GM10248 (cell line): ENCODE results near the gene LRP6.

ENCODE experiments used
- CTCF ChIA-PET: fragments of 300-600 bp; sonication (Branson Sonifier 250); formaldehyde crosslinking; extraction: SDS; loops from one replicate; lab custom pipeline; 2021; ENCODE audit warnings: antibody characterized with exemption; lab: Yijun Ruan, JAX
- POLR2A ChIA-PET: fragments of 350-650 bp; sonication (Branson Sonifier 250); formaldehyde crosslinking; extraction: SDS; loops from one replicate; lab custom pipeline; 2020; ENCODE audit warnings: antibody characterized with exemption; lab: Yijun Ruan, JAX
- DNase-seq: peaks from one replicate; pipeline ENCODE4 v3.0.0; 2012; ENCODE audit errors: extremely low spot score
- CTCF ChIP-seq: IDR thresholded peaks from 2 replicates; pipeline ENCODE4 v1.5.1; 2012; ENCODE audit warnings: mild to moderate bottlenecking, low read depth; ENCODE audit errors: extremely low read depth, missing control alignments, control extremely low read depth

Gene LRP6

GRCh38 chr12:12197128-12197527 lies 69.7 kb downstream of the LRP6 start:
- POLR2A ChIA-PET, result no interaction called here
- DNase-seq, result no peak
- CTCF ChIA-PET, result no interaction called here
- no peak for TF ChIP-seq CTCF

- CTCF ChIA-PET, result interaction anchor here (1.3 kb wide), 1 partner anchor 113 kb away, joined by 3 read pairs; no protein-coding TSS in a partner anchor
- no peak for TF ChIP-seq CTCF
Observed at GRCh38 chr12:12195516-12195915, 71.3 kb downstream of the LRP6 start.

GRCh38 chr12:12195081-12195480 lies 71.8 kb downstream of the LRP6 start:
- CTCF ChIA-PET, result no interaction called here
- POLR2A ChIA-PET, result no interaction called here
- no peak for DNase-seq
- no peak for TF ChIP-seq CTCF

More at GRCh38 chr12:12195516-12195915, 71.3 kb downstream of the LRP6 start:
- DNase-seq, result no peak
- POLR2A ChIA-PET, result no interaction called here

- CTCF ChIA-PET, result no interaction called here
- TF ChIP-seq CTCF, result no peak
- DNase-seq, result no peak
- POLR2A ChIA-PET, result no interaction called here
Observed at GRCh38 chr12:12194206-12194605, 72.6 kb downstream of the LRP6 start.

GRCh38 chr12:12191008-12191407 lies 75.8 kb downstream of the LRP6 start:
- TF ChIP-seq CTCF, result no peak

GRCh38 chr12:12190087-12190809 lies 76.6 kb downstream of the LRP6 start:
- POLR2A ChIA-PET, result no interaction called here
- DNase-seq, result no peak
- CTCF ChIA-PET, result interaction anchor here (1.1 to 2.1 kb wide), 8 partner anchors 9 to 547 kb away, joined by 3 to 8 read pairs (median 4); no protein-coding TSS in a partner anchor
- TF ChIP-seq CTCF, result no peak

More at GRCh38 chr12:12191008-12191407, 75.8 kb downstream of the LRP6 start:
- no peak for DNase-seq
- ChIA-PET CTCF (interaction anchor here (1.1 to 2.0 kb wide), 5 partner anchors 10 to 546 kb away, joined by 3 to 6 read pairs (median 3); no protein-coding TSS in a partner anchor), POLR2A (no interaction called here)
